Osteocyte (in vitro differentiated cells): ENCODE data around the gene YBEY. TPM values are rescaled to one million over a fixed set of nuclear protein-coding genes. Genes with fewer than 3 reads are reported as not detected.

Experiments used
- DNase-seq: peaks from one replicate; pipeline ENCODE4 v3.0.0; 2021; ENCODE audit warnings: mixed read lengths; ENCODE audit not compliant: unreplicated experiment; ENCODE audit errors: extremely low spot score
- H3K27ac Mint-ChIP-seq: one replicate; pipeline ENCODE4 v1.8.0; 2021; ENCODE audit warnings: mild to moderate bottlenecking, mixed read lengths; ENCODE audit not compliant: unreplicated experiment
- H3K27me3 Mint-ChIP-seq: one replicate; pipeline ENCODE4 v1.8.0; 2021; ENCODE audit warnings: mixed read lengths; ENCODE audit not compliant: unreplicated experiment
- H3K36me3 Mint-ChIP-seq: one replicate; pipeline ENCODE4 v1.8.0; 2021; ENCODE audit warnings: mixed read lengths; ENCODE audit not compliant: unreplicated experiment
- H3K4me1 Mint-ChIP-seq: one replicate; pipeline ENCODE4 v1.8.0; 2021; ENCODE audit warnings: mixed read lengths; ENCODE audit not compliant: unreplicated experiment
- H3K4me3 Mint-ChIP-seq: one replicate; pipeline ENCODE4 v1.8.0; 2021; ENCODE audit warnings: mild to moderate bottlenecking, moderate library complexity, mixed read lengths; ENCODE audit not compliant: unreplicated experiment
- H3K9me3 Mint-ChIP-seq: one replicate; pipeline ENCODE4 v1.8.0; 2021; ENCODE audit warnings: mixed read lengths; ENCODE audit not compliant: unreplicated experiment
- CTCF ChIP-seq: fragments of 200-600 bp; sonication (generic); IDR thresholded peaks from 2 replicates; pipeline ENCODE4 v1.5.0; 2021; ENCODE audit warnings: antibody characterized with exemption, mild to moderate bottlenecking, moderate library complexity
- total RNA-seq: library from RNA; stranded (reverse); gene quantifications from 2 replicates; pipeline ENCODE4 v1.2.1, GENCODE V29; 2021

YBEY gene
- total RNA-seq, 1 donor from 2014 or later = 17.9 TPM

GRCh38 chr21:46340998-46341397 lies 54.9 kb downstream of the YBEY start:
- no peak for DNase-seq
- TF ChIP-seq CTCF = no peak
- no peak overlapping the region for H3K27ac Mint-ChIP-seq
- peaks cover 42% of the 10 kb centered on the region for H3K36me3 Mint-ChIP-seq
- no peaks in the 10 kb centered on the region for H3K27me3 Mint-ChIP-seq
- H3K9me3 Mint-ChIP-seq = no peaks in the 10 kb centered on the region
- no peaks in the 10 kb centered on the region for H3K4me1 Mint-ChIP-seq
- no peak overlapping the region for H3K4me3 Mint-ChIP-seq

GRCh38 chr21:46344219-46344915 lies 58.2 kb downstream of the YBEY start:
- Mint-ChIP-seq H3K9me3 (no peaks in the 10 kb centered on the region), H3K4me1 (no peaks in the 10 kb centered on the region), H3K27ac (no peak overlapping the region), H3K36me3 (peaks cover 41% of the 10 kb centered on the region), H3K27me3 (no peaks in the 10 kb centered on the region), H3K4me3 (no peak overlapping the region)
- TF ChIP-seq CTCF = no peak
- no peak for DNase-seq

GRCh38 chr21:46345861-46346260 lies 59.7 kb downstream of the YBEY start:
- Mint-ChIP-seq H3K4me3 (no peak overlapping the region), H3K27ac (no peak overlapping the region), H3K36me3 (peaks cover 37% of the 10 kb centered on the region), H3K27me3 (no peaks in the 10 kb centered on the region), H3K4me1 (no peaks in the 10 kb centered on the region), H3K9me3 (no peaks in the 10 kb centered on the region)
- TF ChIP-seq CTCF = no peak
- no peak for DNase-seq

GRCh38 chr21:46346296-46347202 lies 60.4 kb downstream of the YBEY start:
- TF ChIP-seq CTCF = no peak
- Mint-ChIP-seq H3K36me3 (peaks cover 34% of the 10 kb centered on the region), H3K4me3 (no peak overlapping the region), H3K27ac (no peak overlapping the region), H3K9me3 (no peaks in the 10 kb centered on the region), H3K27me3 (no peaks in the 10 kb centered on the region), H3K4me1 (no peaks in the 10 kb centered on the region)
- DNase-seq = no peak

GRCh38 chr21:46347203-46347550 lies 61.0 kb downstream of the YBEY start:
- no peak for TF ChIP-seq CTCF
- Mint-ChIP-seq H3K4me3 (no peak overlapping the region), H3K4me1 (no peaks in the 10 kb centered on the region), H3K27me3 (no peaks in the 10 kb centered on the region), H3K9me3 (no peaks in the 10 kb centered on the region), H3K36me3 (peaks cover 34% of the 10 kb centered on the region), H3K27ac (no peak overlapping the region)
- DNase-seq = no peak
